UCSD-AML1 (cell line): Measurements from ENCODE around the gene UQCC3.
A peak's percentile ranks its signal among the peaks of the same experiment; 100 is the strongest.
"Not testable (repeated sequence)": the region's sequence is repeated elsewhere in the genome, so short reads cannot be mapped to it uniquely, and the experiment has no call there.

Experiments used
- DNase-seq: peaks from one replicate; lab custom pipeline; 2025; ENCODE audit not compliant: unreplicated experiment; lab: John Stamatoyannopoulos, UW

The UQCC3 gene

DNA sequence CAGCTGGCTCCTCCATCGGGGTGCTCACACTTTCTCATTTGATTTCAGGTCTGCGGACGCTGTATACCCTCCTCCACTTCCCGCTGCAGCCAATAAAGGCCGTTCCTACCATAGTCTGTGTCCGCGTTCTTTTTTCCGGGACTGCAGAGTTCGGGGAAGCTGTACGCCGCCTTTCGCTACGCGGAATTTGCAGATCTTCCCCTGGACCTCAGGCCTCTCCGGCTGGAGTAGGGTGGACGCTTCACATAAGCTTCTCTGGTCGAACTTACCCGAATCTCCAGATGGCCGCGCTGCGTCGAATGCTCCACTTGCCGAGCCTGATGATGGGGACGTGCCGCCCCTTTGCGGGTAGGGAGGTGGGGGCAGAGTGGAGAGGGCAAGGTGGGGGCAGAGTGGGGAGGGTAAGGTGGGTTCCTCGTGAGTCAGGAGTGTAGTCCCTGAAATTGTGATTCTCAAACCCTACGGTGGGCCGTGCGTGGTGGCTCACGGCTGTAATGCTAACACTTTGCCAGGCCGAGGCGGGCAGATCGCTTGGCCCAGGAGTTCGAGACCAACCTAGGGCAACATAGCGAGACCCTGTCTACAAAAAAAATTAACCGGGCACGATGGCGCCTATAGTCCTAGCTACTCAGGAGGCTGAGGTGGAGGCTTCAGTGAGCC is 5.7 kb upstream of the UQCC3 start:
- no peak for DNase-seq

DNA sequence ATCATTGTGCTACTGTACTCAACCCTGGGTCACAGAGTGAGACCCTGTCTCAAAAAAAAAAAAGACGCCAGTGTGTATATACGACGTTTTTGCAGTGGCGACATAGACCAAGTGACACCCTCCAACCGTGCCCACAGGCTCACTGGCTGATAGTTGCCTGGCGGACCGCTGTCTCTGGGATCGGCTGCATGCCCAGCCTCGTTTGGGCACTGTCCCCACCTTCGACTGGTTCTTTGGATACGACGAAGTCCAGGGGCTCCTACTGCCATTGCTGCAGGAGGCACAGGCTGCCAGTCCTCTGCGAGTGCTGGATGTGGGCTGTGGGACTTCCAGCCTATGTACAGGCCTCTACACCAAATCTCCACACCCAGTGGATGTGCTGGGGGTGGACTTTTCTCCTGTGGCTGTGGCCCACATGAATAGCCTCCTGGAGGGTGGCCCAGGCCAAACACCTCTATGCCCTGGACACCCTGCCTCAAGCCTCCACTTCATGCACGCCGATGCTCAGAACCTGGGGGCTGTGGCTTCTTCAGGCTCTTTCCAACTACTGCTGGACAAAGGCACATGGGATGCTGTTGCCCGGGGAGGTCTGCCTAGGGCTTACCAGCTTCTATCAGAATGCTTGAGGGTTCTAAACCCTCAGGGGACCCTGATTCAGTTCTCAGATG is 5.1 kb upstream of the UQCC3 start:
- no peak for DNase-seq

DNA sequence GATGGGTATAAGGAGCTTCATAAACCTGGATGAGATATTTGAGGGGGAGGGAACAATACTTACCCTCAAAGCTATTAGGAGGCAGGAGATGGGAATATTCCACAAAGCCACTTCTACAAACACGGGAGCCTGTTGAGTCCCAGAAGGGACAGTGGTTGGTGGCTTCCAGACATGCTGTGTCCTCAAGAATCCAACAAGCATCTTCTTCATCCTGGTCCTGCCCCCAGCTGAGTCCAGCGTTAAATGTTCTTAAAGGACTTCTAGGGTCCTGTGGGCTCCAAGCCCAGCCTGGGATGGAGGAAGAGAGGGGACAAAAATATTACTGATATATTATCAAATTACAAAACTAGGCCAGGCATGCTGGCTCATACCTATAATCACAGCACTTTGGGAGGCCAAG is 4.0 kb upstream of the UQCC3 start:
- no peak for DNase-seq

DNA sequence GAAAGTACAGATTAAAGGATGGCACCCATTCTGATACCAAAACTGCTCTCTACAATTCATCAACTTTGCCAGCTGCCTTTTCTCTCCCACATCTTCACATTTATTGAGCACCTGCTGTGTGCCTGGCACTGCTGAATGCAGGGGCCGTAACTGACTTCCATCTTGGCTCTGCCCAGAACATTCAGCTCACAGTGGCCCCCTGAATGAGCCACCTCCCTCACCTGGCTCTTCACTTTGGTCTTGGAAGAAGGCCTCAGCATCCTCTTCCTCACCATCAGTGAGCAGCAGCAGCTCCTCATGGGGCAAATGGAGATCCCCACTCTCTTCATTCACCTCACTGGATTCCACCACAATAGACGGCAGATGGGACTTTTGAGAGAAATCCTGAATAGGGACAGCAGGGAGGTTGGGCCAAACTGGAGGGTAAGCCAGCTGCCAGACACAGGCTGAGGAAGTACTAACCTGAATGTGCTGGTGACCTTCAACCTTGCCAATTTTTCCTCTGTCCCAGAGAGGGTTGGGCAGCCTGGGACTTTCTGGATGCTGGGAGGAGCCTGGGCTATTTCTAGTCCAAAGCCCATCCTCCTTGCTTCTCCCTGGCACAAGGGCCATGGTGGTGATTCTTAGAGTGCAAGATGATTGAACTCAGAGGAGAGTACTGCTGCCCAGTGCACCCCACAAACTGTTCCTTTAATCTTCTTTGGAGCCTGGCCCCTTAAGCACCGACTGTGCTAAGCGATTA is 1.9 kb upstream of the UQCC3 start:
- no peak for DNase-seq

DNA sequence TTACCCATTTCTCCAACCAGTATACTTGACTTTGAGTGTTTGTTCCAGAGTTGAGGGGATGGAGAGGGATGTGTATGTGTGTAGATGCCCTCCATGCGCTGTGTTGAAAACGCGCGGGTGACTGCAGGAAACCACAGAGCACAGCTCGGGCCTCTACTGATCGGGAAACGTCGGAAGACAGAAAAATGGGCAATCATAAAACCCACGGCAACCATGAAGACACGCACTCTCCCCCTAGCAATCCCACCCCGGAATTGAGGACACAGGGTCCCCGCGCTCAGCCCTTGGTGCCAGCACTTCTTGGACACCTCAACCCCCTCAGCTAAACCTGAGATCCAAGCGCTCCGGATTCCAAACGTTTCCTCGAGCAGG is 251 bp upstream of the UQCC3 start:
- no peak for DNase-seq

DNA sequence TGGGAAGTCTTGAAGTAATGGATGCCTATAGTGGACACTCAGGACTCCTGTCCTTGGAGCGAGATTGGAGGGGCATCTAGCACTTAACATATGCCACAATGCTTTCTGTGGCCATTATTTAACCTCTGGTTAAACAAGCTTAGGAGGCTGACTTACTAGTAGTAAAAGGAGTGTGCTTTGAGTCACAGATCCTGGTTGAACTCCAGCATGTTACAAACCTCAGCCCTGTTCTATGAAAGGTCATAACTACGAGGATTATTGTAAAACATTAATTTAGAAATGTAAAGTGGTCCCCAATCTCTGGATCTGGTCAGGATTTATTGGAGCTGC is 1.7 kb downstream of the UQCC3 start:
- DNase-seq, result no peak

DNA sequence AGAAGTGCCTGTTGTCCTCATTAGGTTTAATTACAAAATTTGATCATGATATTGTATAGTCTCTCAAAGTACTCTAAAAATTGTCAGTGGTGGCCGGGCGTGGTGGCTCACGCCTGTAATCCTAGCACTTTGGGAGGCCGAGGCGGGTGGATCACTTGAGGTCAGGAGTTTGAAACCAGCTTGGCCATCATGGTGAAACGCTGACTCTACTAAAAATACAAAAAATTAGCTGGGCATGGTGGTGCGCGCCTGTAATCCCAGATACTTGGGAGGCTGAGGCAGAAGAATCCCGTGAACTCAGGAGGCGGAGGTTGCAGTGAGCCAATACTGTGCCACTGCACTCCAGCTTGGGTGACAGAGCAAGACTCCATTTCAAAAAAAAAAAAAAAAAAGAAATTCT is 3.9 kb downstream of the UQCC3 start:
- not testable (repeated sequence) for DNase-seq

DNA sequence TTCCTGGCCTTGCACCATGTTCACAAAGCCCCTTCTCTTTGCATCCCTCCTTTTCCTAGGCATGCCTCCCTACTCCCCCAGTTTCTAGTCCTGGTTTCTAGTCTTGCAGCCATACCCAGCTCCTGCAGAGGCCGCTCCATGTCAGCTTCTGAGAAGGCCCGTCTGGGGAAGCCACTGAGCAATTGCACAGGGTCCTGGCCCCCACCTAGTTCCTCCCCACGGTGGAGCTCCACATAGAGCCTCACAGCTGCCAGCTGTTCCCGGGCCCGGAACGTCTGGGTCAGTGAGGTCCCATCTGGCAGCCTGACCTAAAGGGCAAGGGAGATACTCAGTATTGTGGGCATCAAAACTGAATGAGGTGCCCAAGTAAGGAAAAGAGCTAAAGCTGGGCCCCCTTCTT is 5.2 kb downstream of the UQCC3 start:
- DNase-seq, result no peak

DNA sequence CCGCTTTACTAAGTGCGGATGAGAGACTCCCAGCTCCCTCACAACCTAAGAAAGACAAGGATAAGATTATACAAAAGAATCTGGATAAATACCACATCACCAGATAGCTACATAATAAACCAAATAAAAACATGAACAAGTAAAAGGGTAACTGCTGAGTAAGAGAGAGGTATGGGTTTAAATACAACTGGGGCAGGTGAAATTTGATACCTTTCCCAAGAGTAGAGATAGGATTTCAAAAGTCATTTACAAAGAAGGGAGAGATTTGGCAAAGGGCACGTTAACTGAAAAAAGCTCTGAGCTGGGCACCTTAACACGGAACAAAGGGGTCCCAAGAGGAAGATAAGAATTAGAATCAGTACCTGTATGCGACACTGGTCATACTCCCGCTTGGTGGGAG is 5.7 kb downstream of the UQCC3 start:
- DNase-seq, result no peak

DNA sequence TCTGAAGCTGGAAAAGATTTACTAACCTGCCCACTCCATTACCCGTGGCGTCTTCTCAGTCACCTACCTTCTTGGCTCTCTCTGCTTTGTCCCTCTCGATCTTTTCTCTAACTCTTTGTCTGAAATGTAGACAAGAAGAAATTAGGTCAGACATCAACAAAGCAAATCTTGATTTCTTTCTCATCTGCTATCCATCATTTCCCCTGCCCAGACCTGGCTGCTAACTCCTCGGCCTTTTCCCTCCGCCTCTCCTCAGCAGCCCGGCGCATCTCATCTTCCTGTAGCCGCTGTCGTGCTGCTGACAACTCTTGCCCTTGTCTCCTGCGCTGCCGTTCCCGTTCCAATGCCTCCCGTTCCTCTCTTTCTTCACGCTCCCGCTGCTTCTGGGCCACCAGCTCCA is 6.2 kb downstream of the UQCC3 start:
- DNase-seq, result no peak

DNA sequence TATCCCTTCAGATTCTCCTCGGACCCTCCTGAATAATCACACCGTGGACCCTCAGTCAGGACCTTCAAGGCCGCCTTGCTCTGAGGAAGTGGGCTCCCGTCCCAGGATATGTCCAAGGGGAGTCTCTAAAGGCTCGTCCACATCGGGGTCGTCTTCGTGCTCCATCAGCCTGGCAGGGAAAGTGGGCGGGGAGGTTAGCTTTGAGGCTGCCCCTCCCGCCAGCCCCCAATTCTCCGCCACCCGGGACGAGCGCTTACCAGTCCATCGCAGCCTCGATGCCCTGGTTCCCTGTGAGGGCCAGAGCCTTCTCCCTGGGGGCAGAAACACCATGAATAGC is 6.9 kb downstream of the UQCC3 start:
- DNase-seq, result no peak

DNA sequence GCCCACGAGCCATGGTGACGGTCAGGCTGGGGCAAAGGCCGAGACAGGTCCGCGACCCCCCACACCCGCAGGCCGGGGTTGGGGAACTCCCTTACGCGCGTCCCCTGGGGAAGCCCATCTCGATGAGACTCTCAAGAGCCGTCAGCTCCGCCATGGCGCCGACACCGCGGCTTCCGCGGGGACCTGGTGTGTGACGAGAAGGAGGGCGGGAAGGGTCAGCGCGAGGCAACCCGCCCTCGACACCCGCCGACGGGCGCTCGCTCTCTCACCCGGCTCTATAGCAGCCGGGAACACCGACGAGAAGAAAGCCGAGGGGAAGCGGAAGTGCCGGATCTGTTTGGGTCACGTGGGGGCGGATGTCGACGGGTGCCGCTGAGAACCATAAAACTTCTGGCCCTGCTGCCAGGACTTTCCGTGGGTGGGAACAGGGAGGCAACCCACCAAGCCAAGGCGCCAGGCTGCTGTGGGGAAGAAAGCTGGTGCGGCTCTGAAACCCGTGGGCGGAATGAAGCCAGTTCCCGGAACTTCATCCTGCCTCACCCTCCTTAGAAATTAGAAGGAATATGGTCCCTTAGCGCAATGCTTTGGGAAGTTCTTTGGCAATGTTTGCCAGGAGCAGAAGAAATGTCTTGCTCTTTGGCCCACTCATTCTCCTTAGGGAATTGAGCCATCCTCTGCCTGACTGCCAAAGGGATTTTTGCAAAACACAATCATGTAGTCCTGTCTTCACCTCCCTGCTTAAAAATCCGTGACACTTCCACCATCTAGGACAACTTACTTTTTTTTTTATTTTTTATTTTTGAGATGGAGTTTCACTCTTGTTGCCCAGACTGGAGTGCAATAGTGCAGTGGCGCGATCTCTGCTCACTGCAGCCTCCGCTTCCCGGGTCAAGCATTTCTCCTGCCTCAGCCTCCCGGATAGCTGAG is 7.6 kb downstream of the UQCC3 start, which contains the start of gene UBXN1:
UBXN1 (minus strand) TSS at position 304 of the 927 bp plus-strand sequence; CDS start at position 154, 150 bp downstream.
- peak; percentile 83 for DNase-seq

DNA sequence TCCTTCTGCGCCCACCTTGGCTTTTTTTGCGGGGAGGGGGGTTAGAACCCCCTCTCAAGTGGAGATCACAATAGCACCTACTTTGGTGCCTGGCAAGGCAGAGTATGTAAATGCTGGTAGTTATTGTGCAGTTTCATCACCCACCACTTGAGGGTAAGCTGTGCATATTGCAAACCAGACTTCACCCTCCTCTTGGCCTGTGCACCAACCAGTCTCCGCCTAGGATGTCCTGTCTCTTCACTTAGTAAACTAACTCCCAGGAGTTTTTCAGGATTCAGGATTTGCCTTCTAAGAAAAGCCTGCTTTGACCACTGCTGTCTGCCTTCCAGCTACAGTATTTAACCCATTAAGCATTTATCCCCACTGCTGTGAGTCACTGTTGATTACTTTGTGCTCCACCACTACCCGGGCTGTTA is 9.4 kb downstream of the UQCC3 start:
- DNase-seq, result peak; percentile 37

DNA sequence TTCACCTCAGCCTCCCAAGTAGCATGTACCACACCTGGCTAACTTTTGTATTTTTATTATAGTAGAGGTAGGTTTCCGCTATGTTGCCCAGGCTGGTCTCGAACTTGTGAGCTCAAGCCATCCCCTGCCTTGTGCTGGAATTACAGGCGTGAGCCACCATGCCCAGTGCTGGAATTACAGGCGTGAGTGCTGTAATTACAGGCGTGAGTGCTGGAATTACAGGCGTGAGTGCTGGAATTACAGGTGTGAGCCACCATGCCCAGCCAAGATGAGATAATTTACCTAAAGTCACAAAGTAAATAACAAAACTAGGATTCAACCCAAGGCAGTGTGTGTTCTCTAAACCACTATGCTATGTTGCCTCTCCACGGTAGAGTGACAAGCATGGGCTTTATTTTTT is 11.0 kb downstream of the UQCC3 start:
- DNase-seq, result no peak

DNA sequence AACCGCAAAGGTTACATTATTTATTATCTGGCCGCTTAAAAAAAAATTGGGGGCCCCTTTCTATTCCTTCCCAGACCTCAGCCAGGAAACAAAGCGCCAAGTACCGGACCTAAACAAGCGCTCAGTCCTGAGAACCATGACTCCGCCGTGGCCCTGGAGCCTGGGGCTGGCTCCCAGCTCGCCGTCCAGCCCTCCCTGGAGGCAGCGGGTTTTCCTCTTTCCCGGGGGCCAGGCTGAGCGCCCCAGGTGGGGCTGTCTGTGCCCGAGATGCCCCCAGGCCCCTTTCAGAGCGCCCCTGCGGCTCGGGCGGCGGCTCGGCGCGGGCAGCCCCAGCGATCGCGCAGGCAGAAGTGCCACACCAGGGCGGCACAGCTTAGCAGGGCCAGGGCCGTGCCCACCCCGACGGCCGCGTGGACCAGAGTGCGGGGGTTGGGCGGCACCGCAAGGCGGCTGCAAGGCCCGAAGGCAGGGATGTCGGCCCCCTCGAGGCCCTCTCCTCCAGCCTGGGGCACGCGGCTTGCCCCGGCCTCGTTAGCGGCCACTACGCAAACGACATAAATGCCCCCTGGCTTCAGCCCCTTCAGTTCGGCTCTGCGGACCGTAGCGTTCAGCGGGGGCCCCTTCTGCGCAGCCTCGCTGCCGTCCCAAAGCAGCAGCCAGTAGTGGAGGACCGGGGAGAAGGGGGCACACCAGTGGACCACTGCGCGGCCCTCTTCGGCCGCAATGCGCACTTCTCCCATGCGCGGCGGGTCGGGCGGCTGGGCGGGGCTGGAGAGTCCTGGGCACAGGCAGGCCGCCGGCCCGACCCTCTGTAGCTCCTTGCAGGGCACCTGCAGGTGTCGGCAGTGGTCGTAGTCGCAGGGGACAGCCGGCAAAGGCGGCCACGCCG is 16.3 kb downstream of the UQCC3 start:
- no peak for DNase-seq

DNA sequence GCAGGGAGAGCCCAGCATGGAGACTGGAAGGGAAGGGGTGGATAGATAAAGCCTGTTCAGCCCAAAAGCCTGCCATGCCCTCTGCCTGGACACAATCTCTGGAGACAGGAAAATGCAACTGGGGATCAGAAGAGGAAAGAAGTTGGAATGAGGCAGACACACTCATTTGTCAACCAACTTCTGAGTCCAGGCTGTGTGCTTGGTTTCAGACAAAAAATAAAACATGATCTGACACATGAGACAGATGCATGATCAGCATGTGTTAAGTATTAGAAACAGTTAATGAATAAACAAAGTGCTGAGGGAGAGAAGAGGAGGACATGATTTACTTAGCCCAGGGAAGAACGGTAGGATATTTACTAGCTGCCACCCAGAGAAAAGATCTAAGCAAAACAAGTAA is 17.0 kb downstream of the UQCC3 start:
- no peak for DNase-seq

DNA sequence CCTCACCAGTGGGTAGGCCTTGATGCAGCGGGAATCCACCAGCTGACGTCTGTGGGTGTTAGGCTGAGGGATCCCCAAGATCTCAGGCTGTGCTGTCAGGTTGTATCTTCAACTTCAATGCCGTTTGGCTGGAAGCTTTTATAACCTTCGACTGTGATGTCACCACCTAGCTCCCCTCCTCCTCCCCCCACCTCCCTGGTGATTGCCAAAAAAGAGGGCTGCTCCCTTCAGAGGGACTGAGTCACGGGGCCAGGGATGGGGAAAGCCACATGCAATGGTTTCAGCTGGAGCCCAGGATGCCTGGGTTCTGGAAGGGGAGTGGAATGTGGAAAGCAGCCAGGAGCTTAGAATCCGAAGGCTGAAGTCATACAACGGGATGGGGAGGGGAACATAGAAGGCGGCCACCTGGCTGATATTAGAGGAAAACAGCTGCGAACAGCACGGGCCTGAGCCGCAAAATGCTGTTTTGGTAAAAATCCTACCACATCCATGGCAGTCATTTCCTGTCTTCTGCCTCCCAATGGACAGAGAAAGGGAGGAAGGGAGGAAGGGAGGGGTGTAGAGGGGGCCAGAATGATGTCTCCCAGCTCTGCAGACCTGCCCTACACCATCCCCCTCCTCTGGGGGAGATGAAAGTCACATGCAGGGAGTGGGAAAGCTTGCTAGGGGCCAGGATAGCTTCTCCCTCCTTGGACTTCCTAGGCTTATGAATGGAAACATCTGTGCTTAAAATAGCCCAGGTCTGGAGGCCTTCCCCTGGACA is 18.1 kb downstream of the UQCC3 start, which contains the start of gene LRRN4CL:
LRRN4CL (minus strand) TSS at position 110 of the 763 bp plus-strand sequence. CDS start 1,022 bp downstream, outside the sequence.
- DNase-seq, result no peak

DNA sequence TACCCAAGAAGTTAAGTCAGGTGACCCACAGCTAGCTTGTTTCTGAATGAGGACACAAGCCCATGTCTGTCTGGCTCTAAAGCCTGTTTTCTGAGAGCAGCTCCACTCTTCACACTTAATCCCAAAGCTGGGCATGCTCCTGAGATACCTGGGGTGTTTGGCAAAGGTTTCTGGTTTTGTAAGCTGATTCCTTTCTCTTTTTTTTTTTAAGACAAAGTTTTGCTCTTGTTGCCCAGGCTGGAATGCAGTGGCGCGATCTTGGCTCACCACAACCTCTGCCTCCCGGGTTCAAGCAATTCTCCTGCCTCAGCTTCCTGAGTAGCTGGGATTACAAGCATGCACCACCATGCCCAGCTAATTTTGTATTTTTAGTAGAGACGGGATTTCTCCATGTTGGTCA is 22.2 kb downstream of the UQCC3 start:
- DNase-seq, result not testable (repeated sequence)

DNA sequence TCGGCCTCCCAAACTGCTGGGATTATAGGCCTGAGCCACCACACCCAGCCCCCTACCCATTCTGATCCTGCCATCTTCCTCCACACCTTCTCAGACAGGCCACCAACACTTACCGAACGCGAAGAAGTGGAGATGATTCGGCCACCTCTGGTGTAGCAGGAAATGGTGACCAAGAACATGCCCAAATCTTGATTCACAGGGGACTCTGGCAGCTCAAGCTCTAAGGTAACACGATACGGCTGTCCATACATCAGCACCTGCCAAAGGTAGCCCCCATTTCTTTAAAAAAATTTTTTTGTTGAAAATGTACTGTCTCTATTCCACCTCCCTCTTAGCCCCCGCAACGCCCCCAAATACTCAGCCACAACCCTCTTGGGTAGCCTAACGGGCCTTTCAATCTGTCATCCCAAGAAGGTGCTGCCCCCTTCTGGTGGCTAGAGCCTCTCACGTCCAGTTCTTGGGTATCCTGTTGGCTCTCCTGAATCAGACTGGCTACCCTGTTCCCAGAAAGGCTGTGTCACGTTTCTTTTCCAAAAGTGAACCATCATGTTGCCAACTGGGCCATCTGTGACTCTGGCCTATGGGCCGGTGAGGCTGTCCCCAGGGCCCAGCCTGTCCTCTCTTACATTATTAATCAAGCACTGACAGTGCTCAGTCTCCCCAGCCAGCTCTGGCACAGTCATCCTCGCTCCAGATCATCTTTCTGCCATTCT is 23.1 kb downstream of the UQCC3 start:
- peak; percentile 48 for DNase-seq
